ENCODE results near the gene RWDD2A.

Gene RWDD2A

GRCh38 chr6:83199173-83199862 is 6.2 kb downstream of the RWDD2A start:
- TF ChIP-seq ZFP3 (CRISPR knock-in tag; IDR thresholded peaks at IDR 0.05) (no peak), PATZ1 (CRISPR knock-in tag; IDR thresholded peaks at IDR 0.05; ENCODE audit: borderline replicate concordance) (no peak), POU6F1 (CRISPR knock-in tag; IDR thresholded peaks at IDR 0.05; ENCODE audit: borderline replicate concordance, low read depth) (no peak), RARB (CRISPR knock-in tag; IDR thresholded peaks at IDR 0.05) (no peak), GLIS3 (CRISPR knock-in tag; IDR thresholded peaks at IDR 0.05) (no peak), SNAI2 (CRISPR knock-in tag; IDR thresholded peaks at IDR 0.05) (no peak), CREB5 (CRISPR knock-in tag; IDR thresholded peaks at IDR 0.05; ENCODE audit: low read depth) (no peak), ZNF565 (CRISPR knock-in tag; conservative IDR thresholded peaks at IDR 0.05; ENCODE audit: low read depth) (no peak), PPARA (CRISPR knock-in tag; IDR thresholded peaks at IDR 0.05; ENCODE audit: borderline replicate concordance) (no peak)
- ATAC-seq, result peak; percentile 15; the same call in 1 of the 3 replicates

GRCh38 chr6:83199863-83200225 is 6.7 kb downstream of the RWDD2A start:
- TF ChIP-seq ARNTL (CRISPR knock-in tag; IDR thresholded peaks at IDR 0.05; ENCODE audit: borderline replicate concordance, low read depth), result no peak
- no peak for TF ChIP-seq TSHZ2 (CRISPR knock-in tag; IDR thresholded peaks at IDR 0.05)
- no peak for TF ChIP-seq ISL1 (CRISPR knock-in tag; IDR thresholded peaks at IDR 0.05)
- no peak for TF ChIP-seq CREB5 (CRISPR knock-in tag; IDR thresholded peaks at IDR 0.05; ENCODE audit: low read depth)
- TF ChIP-seq OSR1 (CRISPR knock-in tag; IDR thresholded peaks at IDR 0.05), result no peak
- TF ChIP-seq RARB (CRISPR knock-in tag; IDR thresholded peaks at IDR 0.05), result no peak
- TF ChIP-seq ESRRG (CRISPR knock-in tag; IDR thresholded peaks at IDR 0.05), result no peak
- peak; percentile 86 for ATAC-seq

- ATAC-seq, result no peak
- TF ChIP-seq ESRRG (CRISPR knock-in tag; IDR thresholded peaks at IDR 0.05) (no peak), ZNF8 (CRISPR knock-in tag; IDR thresholded peaks at IDR 0.05) (no peak), ZNF565 (CRISPR knock-in tag; conservative IDR thresholded peaks at IDR 0.05; ENCODE audit: low read depth) (no peak)
Observed at GRCh38 chr6:83202031-83202430, 8.9 kb downstream of the RWDD2A start.

GRCh38 chr6:83215131-83216047 is 22.2 kb downstream of the RWDD2A start:
- ATAC-seq, result peak; percentile 99
- TF ChIP-seq ZC3H10 (CRISPR knock-in tag; IDR thresholded peaks at IDR 0.05) (no peak), ZFP3 (CRISPR knock-in tag; IDR thresholded peaks at IDR 0.05) (0 out of 2 replicates have a peak, but pooled peaks have one; percentile 18), ISL1 (CRISPR knock-in tag; IDR thresholded peaks at IDR 0.05) (peak; percentile 65)
